Right ventricle myocardium superior (tissue), 1 donor: ENCODE results near the gene CDSN. TPM values are rescaled to one million over a fixed set of nuclear protein-coding genes. Genes with fewer than 3 reads are reported as not detected.
"Not testable (repeated sequence)": the region's sequence is repeated elsewhere in the genome, so short reads cannot be mapped to it uniquely, and the experiment has no call there.

Source experiments
- ATAC-seq: fragments of 200-7000 bp; cut with Tn5 transposase; one replicate; pipeline ENCODE4 v1.9.1; 2020; ENCODE audit warnings: mild to moderate bottlenecking; ENCODE audit not compliant: poor library complexity
- DNase-seq: peaks from one replicate; pipeline ENCODE4 v3.0.0-alpha.2; 2020
- intact Hi-C: fragments of 100-400 bp; cut with DNase I; formaldehyde crosslinking; loops from one replicate; pipeline ENCODE4 v1.11.2; 2022
- long read RNA-seq: library from polyadenylated mRNA; unstranded; transcript quantifications from one replicate; pipeline ENCODE4 v2.0.0, GENCODE V29; 2021
- total RNA-seq: library from RNA; stranded (reverse); fragmentation: NEBNext Ultra II Directional; extraction: Animal tissue kit (Norgen Biotek cat#: 25700); gene quantifications from one replicate; pipeline ENCODE4 v1.2.1, GENCODE V29; 2021
- donor health status: DM: no; HTN: yes; CAD: no; lungs with severe emphysema.

The CDSN gene, protein sequence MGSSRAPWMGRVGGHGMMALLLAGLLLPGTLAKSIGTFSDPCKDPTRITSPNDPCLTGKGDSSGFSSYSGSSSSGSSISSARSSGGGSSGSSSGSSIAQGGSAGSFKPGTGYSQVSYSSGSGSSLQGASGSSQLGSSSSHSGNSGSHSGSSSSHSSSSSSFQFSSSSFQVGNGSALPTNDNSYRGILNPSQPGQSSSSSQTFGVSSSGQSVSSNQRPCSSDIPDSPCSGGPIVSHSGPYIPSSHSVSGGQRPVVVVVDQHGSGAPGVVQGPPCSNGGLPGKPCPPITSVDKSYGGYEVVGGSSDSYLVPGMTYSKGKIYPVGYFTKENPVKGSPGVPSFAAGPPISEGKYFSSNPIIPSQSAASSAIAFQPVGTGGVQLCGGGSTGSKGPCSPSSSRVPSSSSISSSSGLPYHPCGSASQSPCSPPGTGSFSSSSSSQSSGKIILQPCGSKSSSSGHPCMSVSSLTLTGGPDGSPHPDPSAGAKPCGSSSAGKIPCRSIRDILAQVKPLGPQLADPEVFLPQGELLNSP
- total RNA-seq: not detected
- long read RNA-seq, partial matches to known transcripts: 0 of 2 reads
- long read RNA-seq, other reads (novel, unspliced or antisense): 2 of 2 reads

- intact Hi-C loops: no loop called here
- ATAC-seq (no peak), DNase-seq (no peak)
These were observed at the start of gene CDSN for GRCh38 chr6:31120151-31120915. Gene CDSN (minus strand): TSS chr6:31120446. CDS start chr6:31120419, 27 bp downstream.

- ATAC-seq (no peak), DNase-seq (no peak)
- intact Hi-C loops: no loop called here
These were observed 49.0 kb upstream of the CDSN start for GRCh38 chr6:31169123-31169857.

DNA sequence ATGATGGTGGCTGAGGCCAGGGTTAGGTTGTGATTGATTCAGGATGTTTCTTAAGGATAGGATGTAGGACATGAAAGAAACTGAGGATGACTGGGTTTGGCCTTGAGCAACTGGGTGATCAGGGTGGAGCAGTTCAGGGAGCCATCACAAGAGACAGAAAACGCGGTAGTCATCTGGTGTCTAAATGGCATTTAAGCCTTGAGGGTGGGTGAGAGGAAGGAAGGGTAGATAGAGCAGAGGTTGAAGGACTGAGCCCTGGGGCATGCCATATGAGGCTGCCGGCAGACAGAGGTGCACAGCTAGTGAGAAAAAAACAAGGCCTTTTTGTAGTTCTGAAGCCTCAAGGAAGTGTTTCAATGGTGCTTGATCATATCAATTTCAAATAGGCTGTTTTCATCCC, 48.4 kb upstream of the CDSN start:
- intact Hi-C loops: no loop called here
- DNase-seq (no peak), ATAC-seq (no peak)

DNA sequence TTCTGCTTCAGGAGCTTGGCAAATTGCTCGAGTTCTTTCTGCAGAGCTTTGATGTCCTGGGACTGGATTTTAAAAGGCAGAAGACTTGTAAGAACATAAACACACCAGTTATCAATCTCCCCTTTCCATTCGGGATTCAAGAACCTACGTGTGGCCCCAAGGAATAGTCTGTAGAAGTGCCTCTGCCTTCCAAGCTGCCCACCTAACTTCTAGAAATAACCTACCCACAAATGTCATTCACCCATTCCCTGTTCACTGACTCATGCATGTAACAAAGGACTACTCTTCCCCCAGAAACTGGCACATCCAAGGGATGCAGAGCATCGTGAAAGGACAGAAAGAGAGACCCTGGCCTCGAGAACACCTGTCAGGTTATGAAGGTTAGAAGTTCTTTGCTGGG, 45.7 kb upstream of the CDSN start:
- DNase-seq (no peak), ATAC-seq (no peak)

GRCh38 chr6:31165064-31165832, 45.0 kb upstream of the CDSN start:
- intact Hi-C loops, DNase-seq: not testable (repeated sequence)

More for the DNA sequence above, 45.7 kb upstream of the CDSN start:
- intact Hi-C loops: no loop called here

DNA sequence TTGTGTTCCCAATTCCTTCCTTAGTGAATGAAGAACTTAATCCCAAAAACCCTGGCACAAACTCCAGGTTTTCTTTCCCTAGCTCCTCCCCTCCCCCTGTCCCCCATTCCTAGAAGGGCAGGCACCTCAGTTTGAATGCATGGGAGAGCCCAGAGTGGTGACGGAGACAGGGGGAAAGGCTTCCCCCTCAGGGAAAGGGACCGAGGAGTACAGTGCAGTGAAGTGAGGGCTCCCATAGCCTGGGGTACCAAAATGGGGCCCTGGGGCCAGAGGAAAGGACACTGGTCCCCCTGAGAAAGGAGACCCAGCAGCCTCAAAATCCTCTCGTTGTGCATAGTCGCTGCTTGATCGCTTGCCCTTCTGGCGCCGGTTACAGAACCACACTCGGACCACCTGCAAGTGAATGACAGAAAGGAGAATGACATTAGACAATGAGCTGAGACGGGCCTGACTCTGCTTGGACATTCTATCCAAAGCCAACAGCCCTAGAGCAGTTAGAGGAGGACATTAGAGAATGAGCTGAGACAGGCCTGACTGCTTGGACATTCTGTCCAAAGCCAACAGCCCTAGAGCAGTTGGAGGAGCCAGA, 44.3 kb upstream of the CDSN start:
- intact Hi-C loops, DNase-seq, ATAC-seq: not testable (repeated sequence)

More at GRCh38 chr6:31165064-31165832, 45.0 kb upstream of the CDSN start:
- ATAC-seq: not testable (repeated sequence)

DNA sequence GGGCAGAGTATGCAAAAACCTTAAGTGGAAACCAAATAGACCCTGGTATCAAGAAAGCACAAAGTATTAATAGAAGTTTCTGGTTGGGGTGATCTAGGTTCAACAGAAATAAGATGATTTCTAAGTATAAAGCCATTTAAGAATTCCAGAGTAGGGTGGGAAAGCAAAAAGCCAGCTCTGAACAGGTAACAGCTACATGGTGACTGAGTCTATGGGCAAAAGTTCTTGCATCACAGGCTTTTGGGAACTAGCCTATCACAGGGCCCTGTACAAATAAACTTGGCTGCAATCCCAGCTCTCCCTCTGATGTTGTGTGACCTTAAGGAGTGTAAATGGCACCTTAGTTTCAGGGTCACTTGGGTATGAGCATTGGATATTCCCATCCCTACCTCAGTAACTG, 43.7 kb upstream of the CDSN start:
- no peak for DNase-seq
- intact Hi-C loops: no loop called here
- ATAC-seq: peak; percentile 55

DNA sequence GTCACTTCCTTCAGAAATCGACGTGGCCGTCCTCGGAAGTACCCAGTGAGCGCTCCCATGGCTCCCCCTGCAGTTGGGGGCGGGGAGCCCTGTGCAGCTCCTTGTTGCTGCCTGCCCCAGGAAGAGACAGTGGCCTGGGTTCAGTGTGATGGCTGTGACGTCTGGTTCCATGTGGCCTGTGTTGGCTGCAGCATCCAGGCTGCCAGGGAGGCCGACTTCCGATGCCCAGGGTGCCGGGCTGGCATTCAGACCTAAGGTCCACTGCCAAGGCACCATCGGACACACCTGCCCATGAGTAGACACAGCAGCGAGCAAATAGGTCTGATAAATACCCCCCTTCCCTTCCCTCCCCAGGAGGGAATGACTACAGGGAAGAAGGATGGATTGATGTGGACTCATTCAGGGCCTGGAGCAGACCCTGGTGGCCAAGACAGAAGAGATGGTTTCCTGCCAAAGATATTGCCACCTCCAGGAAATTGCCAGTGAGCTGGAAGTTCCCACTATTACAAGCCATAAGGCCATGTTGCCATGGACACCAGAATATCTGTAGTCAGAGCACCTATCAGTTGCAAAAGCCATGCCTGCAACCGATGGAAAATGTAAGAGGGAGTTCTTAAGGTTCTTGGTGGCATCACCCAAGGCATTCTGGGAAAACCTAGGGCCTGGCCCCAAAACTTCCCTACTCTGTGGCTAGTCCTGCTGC, 42.4 kb upstream of the CDSN start:
- ATAC-seq: no peak
- intact Hi-C loops: no loop called here
- DNase-seq: no peak

GRCh38 chr6:31161216-31162126, 41.2 kb upstream of the CDSN start:
- no peak for DNase-seq

DNA sequence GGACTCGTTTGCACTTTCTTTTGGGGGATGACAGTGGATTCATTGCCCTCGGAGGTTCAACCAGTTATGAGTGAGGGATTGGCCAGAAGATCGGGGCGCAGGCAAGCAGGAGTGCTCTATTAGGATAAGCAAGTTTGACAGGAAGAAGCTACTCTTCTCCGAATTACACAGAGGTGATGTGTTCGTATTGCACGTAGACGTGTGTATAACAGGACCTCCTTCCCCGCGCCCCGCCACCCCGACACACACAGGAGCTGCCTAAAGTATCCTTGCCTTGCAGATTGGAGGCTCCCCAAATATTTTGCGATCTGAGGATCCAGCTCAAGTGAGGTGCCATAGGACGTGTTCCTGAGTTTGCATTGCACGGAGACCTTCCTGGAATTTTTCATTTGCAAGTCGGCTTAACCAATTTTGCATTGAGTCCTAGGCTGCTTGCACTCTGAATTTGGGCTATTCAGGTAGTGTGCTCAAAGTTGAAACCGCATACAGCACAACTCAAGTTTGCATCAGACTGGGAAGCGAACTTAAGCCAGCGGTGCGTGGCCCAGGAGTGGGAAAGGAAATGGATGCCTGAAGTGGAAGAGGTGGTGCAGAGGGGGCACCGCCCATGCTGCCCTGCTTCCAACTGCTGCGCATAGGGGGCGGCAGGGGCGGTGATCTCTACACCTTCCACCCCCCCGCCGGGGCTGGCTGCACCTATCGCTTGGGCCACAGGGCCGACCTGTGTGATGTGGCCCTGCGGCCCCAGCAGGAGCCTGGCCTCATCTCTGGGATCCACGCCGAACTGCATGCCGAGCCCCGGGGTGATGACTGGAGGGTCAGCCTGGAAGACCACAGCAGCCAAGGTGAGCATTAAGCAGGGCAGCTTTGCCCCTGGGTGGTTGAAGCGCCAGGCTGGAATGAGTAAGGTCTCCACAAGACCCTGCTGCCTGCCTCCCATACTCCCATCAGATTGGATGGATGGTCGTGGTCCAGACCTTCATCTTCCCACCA, 38.9 kb upstream of the CDSN start:
- intact Hi-C loops: no loop called here
- ATAC-seq (no peak), DNase-seq (no peak)

More at GRCh38 chr6:31161216-31162126, 41.2 kb upstream of the CDSN start:
- intact Hi-C loops: no loop called here
- no peak for ATAC-seq

DNA sequence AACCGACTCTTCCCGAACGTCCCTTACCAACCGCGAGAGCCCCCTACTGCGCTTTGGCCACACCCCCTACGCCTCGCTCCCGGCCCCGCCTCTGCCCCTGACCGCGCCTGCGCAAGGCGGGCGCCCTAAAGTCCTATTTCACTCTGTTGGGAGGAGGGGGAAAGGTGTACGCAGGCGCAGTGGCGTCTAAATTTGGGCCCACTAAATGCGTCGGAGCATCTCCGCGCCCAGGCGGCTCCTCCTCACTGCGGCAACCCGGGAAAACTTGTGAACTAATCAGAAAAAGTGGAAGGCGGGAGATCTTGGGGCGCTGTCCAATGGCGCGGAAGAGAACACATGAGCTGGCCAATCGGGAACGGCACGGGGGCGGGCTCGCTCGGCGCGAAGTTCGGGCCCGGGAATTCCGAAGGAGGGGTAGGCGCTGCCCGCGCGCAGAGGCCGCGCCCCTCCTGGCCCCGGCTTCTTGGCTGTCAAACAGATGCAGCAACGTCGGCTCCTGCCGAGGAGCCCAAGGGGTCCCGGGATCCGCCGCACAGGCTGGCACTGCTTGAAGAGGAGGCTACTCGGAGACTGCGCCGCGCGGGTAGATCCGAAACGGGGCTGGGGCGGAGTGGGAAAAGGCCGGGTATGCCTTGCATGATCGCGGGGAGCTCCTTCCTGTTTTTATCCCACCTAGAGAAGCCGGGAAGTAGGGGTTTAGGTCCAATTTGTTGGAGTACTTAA, 38.1 kb upstream of the CDSN start, which contains the start of gene TCF19:
TCF19 (plus strand) TSS at position 450 of the 723 bp plus-strand sequence. CDS start 881 bp downstream, outside the sequence.
- intact Hi-C loops: no loop called here
- ATAC-seq (peak; percentile 99), DNase-seq (peak; percentile 100)

DNA sequence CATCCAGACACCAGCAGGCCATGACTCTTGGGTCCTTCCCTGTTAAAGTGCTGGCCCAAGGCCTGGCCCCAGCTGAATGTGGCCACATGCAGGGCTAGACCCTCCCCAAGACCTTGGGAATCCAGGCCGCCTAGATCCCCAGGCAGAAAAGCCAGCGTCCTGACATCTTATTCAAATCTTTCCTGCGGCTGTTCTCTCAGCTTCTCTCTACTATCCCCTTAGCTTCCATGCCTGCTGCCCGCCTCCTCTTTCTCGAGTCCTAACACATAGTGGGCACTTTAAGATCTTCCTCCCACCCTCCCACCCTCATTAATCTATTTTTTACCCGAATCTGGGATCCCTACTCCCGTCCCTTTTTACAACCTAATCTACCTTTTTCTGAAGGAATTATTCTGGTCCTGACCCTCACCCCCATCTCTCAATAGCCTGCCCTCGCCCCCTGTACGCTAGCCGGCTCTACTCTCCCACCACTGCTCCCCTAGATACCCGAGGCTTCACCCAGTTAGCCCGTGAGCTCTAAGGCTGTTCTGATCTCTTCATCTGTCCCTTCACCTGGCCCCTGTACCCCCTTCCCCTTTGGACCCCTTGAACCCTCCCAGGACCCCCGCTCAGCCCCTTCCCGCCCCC, 37.4 kb upstream of the CDSN start, which contains the start of gene CCHCR1:
CCHCR1 (minus strand) TSS at position 290 of the 627 bp plus-strand sequence; CDS start at position 88, 202 bp downstream.
- intact Hi-C loops: no loop called here
- ATAC-seq (peak; percentile 19), DNase-seq (no peak)

DNA sequence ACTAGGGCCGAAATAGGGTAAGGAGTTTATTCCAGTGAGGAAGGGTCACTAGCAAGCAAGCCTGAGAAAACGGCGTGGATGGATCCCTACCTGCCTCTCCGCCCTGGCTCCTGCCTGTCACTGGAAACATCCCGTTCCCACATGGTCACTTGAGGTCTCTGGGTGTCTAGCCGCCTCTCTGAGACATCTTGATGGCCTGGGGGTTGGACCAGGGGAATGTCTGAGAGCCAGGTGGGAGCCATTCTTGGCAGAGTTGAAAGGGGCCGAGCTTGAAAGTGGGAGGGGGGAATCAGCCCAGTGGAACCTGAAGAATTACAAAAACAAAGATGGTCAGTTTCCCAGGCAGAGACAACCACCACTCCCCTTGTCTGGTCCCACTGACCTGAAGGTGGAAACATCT, 36.4 kb upstream of the CDSN start:
- DNase-seq (no peak), ATAC-seq (no peak)
- intact Hi-C loops: no loop called here

GRCh38 chr6:31154436-31154835, 34.2 kb upstream of the CDSN start:
- no peak for DNase-seq
- no peak for ATAC-seq
- intact Hi-C loops: no loop called here
